A673 (cell line): Measurements from ENCODE around the gene PNMA8A.

Experiments
- CTCF ChIP-seq: fragments of 300-800, 200-600 bp; sonication (generic); conservative IDR thresholded peaks from 2 replicates; pipeline ENCODE4 v1.5.1; 2017; ENCODE audit warnings: low read depth, mild to moderate bottlenecking, antibody characterized with exemption, low read length, moderate library complexity, mixed read lengths
- EZH2 ChIP-seq: fragments of 200-600 bp; sonication (generic); IDR thresholded peaks from 2 replicates; pipeline ENCODE4 v1.6.1; 2017; ENCODE audit warnings: borderline replicate concordance, low read depth, mild to moderate bottlenecking, mixed read lengths, antibody characterized with exemption, low read length; ENCODE audit not compliant: poor library complexity, severe bottlenecking

- TF ChIP-seq CTCF (no peak), EZH2 (no peak)
Observed at GRCh38 chr19:46469541-46470185, 1.7 kb downstream of the PNMA8A start.
